ENCODE results near the gene ALKBH8.

GRCh38 chr11:107605061-107606006, 39.8 kb upstream of the ALKBH8 start:
- TF ChIP-seq CTCF (IDR thresholded peaks at IDR 0.05) = no peak
- TF ChIP-seq POLR2A (IDR thresholded peaks at IDR 0.05) = no peak
